ENCODE measurements around the gene IQCE.

IQCE gene

GRCh38 chr7:2585446-2585845, 26.7 kb downstream of the IQCE start:
- Histone ChIP-seq H3K9me2 (replicated peaks; ENCODE audit: insufficient read depth, low read length) (no peaks in the 10 kb centered on the region), H3K9me3 (replicated peaks; ENCODE audit: insufficient read depth, low read length) (no peaks in the 10 kb centered on the region), H3K36me3 (replicated peaks; ENCODE audit: insufficient read depth, low read length) (no peaks in the 10 kb centered on the region), H3K9ac (ENCODE audit: low read length) (no peak overlapping the region), H3K27ac (ENCODE audit: low read length) (no peak overlapping the region), H3K4me3 (ENCODE audit: low read length) (no peak overlapping the region), H3K4me1 (ENCODE audit: low read length) (no peaks in the 10 kb centered on the region), H4K20me1 (ENCODE audit: insufficient read depth, low read length) (no peaks in the 10 kb centered on the region), H3K79me2 (ENCODE audit: low read length) (no peaks in the 10 kb centered on the region), H3K4me2 (ENCODE audit: low read depth, low read length) (no peak overlapping the region), H2AFZ (ENCODE audit: low read length) (no peak overlapping the region), H3K27me3 (replicated peaks; ENCODE audit: insufficient read depth, low read length) (no peaks in the 10 kb centered on the region), H3F3A (ENCODE audit: insufficient read depth, low read length) (no peaks in the 10 kb centered on the region)
- DNase-seq: no peak
- no peak for TF ChIP-seq EZH2phosphoT487 (IDR thresholded peaks at IDR 0.05; ENCODE audit: low read length)

- H3K79me2 ChIP-seq (ENCODE audit: low read length): no peaks in the 10 kb centered on the region
- H2AFZ ChIP-seq (ENCODE audit: low read length): no peak overlapping the region
- no peak for TF ChIP-seq CTCF (IDR thresholded peaks at IDR 0.05; ENCODE audit: low read length)
- no peak for TF ChIP-seq EZH2phosphoT487 (IDR thresholded peaks at IDR 0.05; ENCODE audit: low read length)
- TF ChIP-seq EZH2 (optimal IDR thresholded peaks at IDR 0.05; ENCODE audit: low read depth, low read length): no peak
- no peaks in the 10 kb centered on the region for H4K20me1 ChIP-seq (ENCODE audit: insufficient read depth, low read length)
- DNase-seq: no peak
- H3K9me3 ChIP-seq (replicated peaks; ENCODE audit: insufficient read depth, low read length): no peaks in the 10 kb centered on the region
- H3K36me3 ChIP-seq (replicated peaks; ENCODE audit: insufficient read depth, low read length): no peaks in the 10 kb centered on the region
- H3K9ac ChIP-seq (ENCODE audit: low read length): no peak overlapping the region
- H3F3A ChIP-seq (ENCODE audit: insufficient read depth, low read length): no peaks in the 10 kb centered on the region
- no peak overlapping the region for H3K4me2 ChIP-seq (ENCODE audit: low read depth, low read length)
- no peaks in the 10 kb centered on the region for H3K4me1 ChIP-seq (ENCODE audit: low read length)
- no peak overlapping the region for H3K27ac ChIP-seq (ENCODE audit: low read length)
- H3K4me3 ChIP-seq (ENCODE audit: low read length): no peak overlapping the region
- H3K9me2 ChIP-seq (replicated peaks; ENCODE audit: insufficient read depth, low read length): no peaks in the 10 kb centered on the region
- H3K27me3 ChIP-seq (replicated peaks; ENCODE audit: insufficient read depth, low read length): no peaks in the 10 kb centered on the region
Observed at GRCh38 chr7:2586326-2587020, 27.7 kb downstream of the IQCE start.

- H3K9me2 ChIP-seq (replicated peaks; ENCODE audit: insufficient read depth, low read length): no peaks in the 10 kb centered on the region
- no peaks in the 10 kb centered on the region for H3K27me3 ChIP-seq (replicated peaks; ENCODE audit: insufficient read depth, low read length)
- TF ChIP-seq CTCF (IDR thresholded peaks at IDR 0.05; ENCODE audit: low read length) (no peak), EZH2 (optimal IDR thresholded peaks at IDR 0.05; ENCODE audit: low read depth, low read length) (no peak), EZH2phosphoT487 (IDR thresholded peaks at IDR 0.05; ENCODE audit: low read length) (no peak)
- no peak overlapping the region for H2AFZ ChIP-seq (ENCODE audit: low read length)
- no peak overlapping the region for H3K4me3 ChIP-seq (ENCODE audit: low read length)
- no peaks in the 10 kb centered on the region for H3K79me2 ChIP-seq (ENCODE audit: low read length)
- H3K9me3 ChIP-seq (replicated peaks; ENCODE audit: insufficient read depth, low read length): no peaks in the 10 kb centered on the region
- H3K36me3 ChIP-seq (replicated peaks; ENCODE audit: insufficient read depth, low read length): no peaks in the 10 kb centered on the region
- DNase-seq: no peak
- H3K9ac ChIP-seq (ENCODE audit: low read length): no peak overlapping the region
- H3F3A ChIP-seq (ENCODE audit: insufficient read depth, low read length): no peaks in the 10 kb centered on the region
- H3K27ac ChIP-seq (ENCODE audit: low read length): no peak overlapping the region
- no peaks in the 10 kb centered on the region for H4K20me1 ChIP-seq (ENCODE audit: insufficient read depth, low read length)
- H3K4me2 ChIP-seq (ENCODE audit: low read depth, low read length): no peak overlapping the region
- no peaks in the 10 kb centered on the region for H3K4me1 ChIP-seq (ENCODE audit: low read length)
Observed at GRCh38 chr7:2587134-2587533, 28.4 kb downstream of the IQCE start.

- H3K4me2 ChIP-seq (ENCODE audit: low read depth, low read length): no peak overlapping the region
- no peak overlapping the region for H3K9ac ChIP-seq (ENCODE audit: low read length)
- H2AFZ ChIP-seq (ENCODE audit: low read length): no peak overlapping the region
- H4K20me1 ChIP-seq (ENCODE audit: insufficient read depth, low read length): no peaks in the 10 kb centered on the region
- no peaks in the 10 kb centered on the region for H3K79me2 ChIP-seq (ENCODE audit: low read length)
- no peak for TF ChIP-seq EZH2phosphoT487 (IDR thresholded peaks at IDR 0.05; ENCODE audit: low read length)
- no peak for TF ChIP-seq EZH2 (optimal IDR thresholded peaks at IDR 0.05; ENCODE audit: low read depth, low read length)
- TF ChIP-seq CTCF (IDR thresholded peaks at IDR 0.05; ENCODE audit: low read length): no peak
- no peaks in the 10 kb centered on the region for H3K9me3 ChIP-seq (replicated peaks; ENCODE audit: insufficient read depth, low read length)
- H3K4me3 ChIP-seq (ENCODE audit: low read length): no peak overlapping the region
- no peaks in the 10 kb centered on the region for H3F3A ChIP-seq (ENCODE audit: insufficient read depth, low read length)
- H3K9me2 ChIP-seq (replicated peaks; ENCODE audit: insufficient read depth, low read length): no peaks in the 10 kb centered on the region
- no peaks in the 10 kb centered on the region for H3K4me1 ChIP-seq (ENCODE audit: low read length)
- no peaks in the 10 kb centered on the region for H3K27me3 ChIP-seq (replicated peaks; ENCODE audit: insufficient read depth, low read length)
- no peak for DNase-seq
- no peak overlapping the region for H3K27ac ChIP-seq (ENCODE audit: low read length)
- no peaks in the 10 kb centered on the region for H3K36me3 ChIP-seq (replicated peaks; ENCODE audit: insufficient read depth, low read length)
Observed at GRCh38 chr7:2587778-2588177, 29.0 kb downstream of the IQCE start.

Measured in MM.1S (cell line).